B cell (primary cell): ENCODE measurements around the gene C1QL2. TPM values are rescaled to one million over a fixed set of nuclear protein-coding genes. Genes with fewer than 3 reads are reported as not detected.

Experiments used
- ATAC-seq: fragments of 200-7000 bp; cut with Tn5 transposase; one replicate; pipeline ENCODE4 v1.10.0; 2021; ENCODE audit warnings: low read depth, mild to moderate bottlenecking, moderate number of reproducible peaks, moderate library complexity
- CTCF ChIA-PET: fragments of 350-600 bp; sonication (Branson Sonifier 250); formaldehyde crosslinking; loops from one replicate; lab custom pipeline; 2021; ENCODE audit warnings: antibody characterized with exemption, inconsistent platforms; lab: Charles Lee
- POLR2A ChIA-PET: fragments of 350-600 bp; sonication (Branson Sonifier 250); formaldehyde crosslinking; loops from one replicate; lab custom pipeline; 2021; ENCODE audit warnings: antibody characterized with exemption; lab: Charles Lee
- DNase-seq: peaks from one replicate; pipeline ENCODE4 v3.0.0; 2013
- H2AFZ ChIP-seq: 2 replicates; pipeline ENCODE4 v1.6.1; 2012; ENCODE audit warnings: mild to moderate bottlenecking, low read depth, low read length; ENCODE audit not compliant: insufficient read depth, poor library complexity, severe bottlenecking
- H3K27ac ChIP-seq, 2 donors: 1 replicate in 1 of 2; 2 replicates in 1 of 2; pipeline ENCODE4 v1.5.1; 2012 to 2013; ENCODE audit warnings: low read length in 2 of 2, mild to moderate bottlenecking in 2 of 2, moderate library complexity in 1 of 2
- H3K27me3 ChIP-seq, 4 experiments: fragments of 200-600 bp in 1 of 4; sonication (generic) in 1 of 4; replicated peaks in 1 of 4; 1 replicate in 2 of 4; 2 replicates in 2 of 4; pipeline versions ENCODE4 v1.6.1 to v1.7.0; 2013 to 2016; ENCODE audit warnings: low read length in 3 of 4, mild to moderate bottlenecking in 2 of 4, mixed read lengths in 1 of 4, moderate library complexity in 1 of 4; ENCODE audit not compliant: insufficient read depth in 4 of 4, control insufficient read depth in 3 of 4; ENCODE audit errors: control extremely low read depth in 1 of 4
- H3K36me3 ChIP-seq, 2 experiments: replicated peaks in 1 of 2; 1 replicate in 1 of 2; 2 replicates in 1 of 2; pipeline versions ENCODE4 v1.6.1 to v1.7.1; 2013; ENCODE audit warnings: low read length in 1 of 2; ENCODE audit not compliant: insufficient read depth in 2 of 2, control insufficient read depth in 1 of 2; ENCODE audit errors: control extremely low read depth in 1 of 2, extremely low read depth in 1 of 2
- H3K4me1 ChIP-seq, 2 donors: fragments of 200-600 bp in 1 of 2; sonication (generic) in 1 of 2; 1 replicate in 1 of 2; 2 replicates in 1 of 2; pipeline versions ENCODE4 v1.5.1 to v1.6.1; 2013 to 2017; ENCODE audit warnings: low read length in 2 of 2; ENCODE audit not compliant: control insufficient read depth in 2 of 2, insufficient read depth in 2 of 2
- H3K4me2 ChIP-seq: replicated peaks from 2 replicates; pipeline ENCODE3; 2012; ENCODE audit warnings: mild to moderate bottlenecking, low read depth, low read length; ENCODE audit not compliant: poor library complexity, severe bottlenecking
- H3K4me3 ChIP-seq, 5 experiments: fragments of 200-600 bp in 1 of 5; sonication (generic) in 1 of 5; 1 replicate in 3 of 5; 2 replicates in 2 of 5; pipeline versions ENCODE4 v1.5.1 to v1.7.0; 2011 to 2016; ENCODE audit warnings: low read length in 4 of 5, mild to moderate bottlenecking in 4 of 5, low read depth in 2 of 5, control low read depth in 1 of 5, moderate library complexity in 1 of 5; ENCODE audit not compliant: insufficient read depth in 1 of 5; ENCODE audit errors: control extremely low read depth in 1 of 5, extremely low read depth in 1 of 5
- H3K79me2 ChIP-seq: fragments of 200-600 bp; sonication (generic); one replicate; pipeline ENCODE4 v1.6.0; 2016; ENCODE audit warnings: low read length; ENCODE audit not compliant: control insufficient read depth, insufficient read depth
- H3K9ac ChIP-seq: fragments of 200-600 bp; sonication (generic); 2 replicates; pipeline ENCODE4 v1.6.1; 2017; ENCODE audit warnings: mild to moderate bottlenecking, low read length, moderate library complexity
- H3K9me3 ChIP-seq, 3 donors: one replicate each; pipeline versions ENCODE4 v1.6.1 to v1.7.1; 2013; ENCODE audit warnings: low read length in 2 of 3; ENCODE audit not compliant: control insufficient read depth in 2 of 3, insufficient read depth in 1 of 3; ENCODE audit errors: control extremely low read depth in 1 of 3
- H4K20me1 ChIP-seq: 2 replicates; pipeline ENCODE4 v1.6.0; 2012; ENCODE audit warnings: mild to moderate bottlenecking, low read length; ENCODE audit not compliant: insufficient read depth, control insufficient read depth, poor library complexity, severe bottlenecking
- H3K27ac Mint-ChIP-seq: one replicate; pipeline ENCODE4 v1.8.0; 2021; ENCODE audit warnings: mixed read lengths
- H3K27me3 Mint-ChIP-seq: one replicate; pipeline ENCODE4 v1.8.0; 2021; ENCODE audit warnings: mixed read lengths
- H3K4me1 Mint-ChIP-seq: one replicate; pipeline ENCODE4 v1.8.0; 2021; ENCODE audit warnings: mixed read lengths
- H3K4me3 Mint-ChIP-seq: one replicate; pipeline ENCODE4 v1.8.0; 2021; ENCODE audit warnings: mixed read lengths
- H3K9me3 Mint-ChIP-seq: one replicate; pipeline ENCODE4 v1.8.0; 2022; ENCODE audit warnings: mixed read lengths; ENCODE audit not compliant: insufficient read depth
- EZH2 ChIP-seq: IDR thresholded peaks from 2 replicates; pipeline ENCODE4 v1.6.1; 2012; ENCODE audit warnings: borderline replicate concordance, low read depth, mild to moderate bottlenecking, moderate library complexity, low read length; ENCODE audit not compliant: insufficient read depth, poor library complexity, severe bottlenecking
- WGBS: methylation state at CpG from one replicate; pipeline ENCODE4 v1.1.5; 2013; ENCODE audit warnings: missing lambda C conversion rate; ENCODE audit not compliant: insufficient coverage; 5-methylcytosine and 5-hydroxymethylcytosine counted together
- intact Hi-C: fragments of 100-400 bp; cut with micrococcal nuclease; formaldehyde crosslinking; loops from one replicate; pipeline ENCODE4 v1.10.0; 2022
- polyA plus RNA-seq: library from polyadenylated mRNA; depleted of rRNA; stranded (reverse); fragments of >200 nt; gene quantifications from 2 replicates; pipeline ENCODE4 v1.2.3, GENCODE V29; 2012
- total RNA-seq, 2 donors: library from RNA; stranded (reverse); fragments of 120-200 nt in 1 of 2; gene quantifications; 1 replicate in 1 of 2; 2 replicates in 1 of 2; pipeline versions ENCODE4 v1.2.3 to v1.2.4, GENCODE V29; 2013 to 2022
- TF ChIP-seq, protein P1 (sequence below): fragments of 200-600 bp; IDR thresholded peaks from one replicate; pipeline ENCODE4 v1.8.0; 2022; ENCODE audit warnings: antibody characterized with exemption, mild to moderate bottlenecking

C1QL2 gene
- total and polyA plus RNA-seq, 2 donors (not counting 1 experiment from before 2014, with no cell fraction given) = not detected

DNA sequence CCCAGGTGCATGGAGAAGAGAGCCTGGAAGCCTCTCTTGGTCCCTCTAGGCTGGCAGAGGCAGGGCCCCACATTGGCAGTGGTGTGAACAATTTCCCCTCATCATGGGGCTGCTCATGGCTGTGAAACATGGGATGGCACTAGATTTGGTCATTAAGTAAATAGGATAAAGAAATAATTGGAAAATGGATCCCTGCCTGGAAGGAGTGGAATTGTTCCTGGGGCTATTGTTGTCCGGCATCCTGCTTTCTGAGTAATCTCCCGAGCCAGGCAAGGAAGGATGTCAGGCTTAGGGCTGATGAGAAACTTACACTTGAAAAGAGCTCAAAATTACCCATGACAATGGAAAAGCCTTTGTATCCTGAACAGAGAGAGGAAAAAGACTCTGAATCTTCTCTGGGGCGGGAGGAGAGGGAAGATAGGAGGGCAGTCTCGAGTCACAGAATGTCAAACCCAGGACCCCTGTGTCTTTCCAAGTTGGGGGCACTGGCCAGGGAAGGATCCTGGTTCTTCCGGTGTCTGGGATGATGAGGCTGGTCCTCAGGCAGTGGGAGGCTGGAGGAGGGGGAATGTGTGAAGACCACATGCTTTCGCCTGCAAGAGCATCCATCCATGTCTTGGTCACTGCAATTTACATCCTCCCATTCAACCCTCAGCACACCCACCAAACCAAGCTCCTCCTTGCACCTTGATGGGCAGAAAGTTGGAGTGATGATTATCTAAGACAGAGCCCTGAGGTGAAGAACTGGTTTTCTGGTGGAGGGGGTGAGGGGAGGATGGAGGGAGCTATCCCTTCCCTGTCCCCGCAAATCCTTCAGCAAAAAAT is 38.0 kb upstream of the C1QL2 start:
- ChIA-PET CTCF (no interaction called here), POLR2A (no interaction called here)
- intact Hi-C loops = no loop called here
- H3K4me2 ChIP-seq = no peak overlapping the region
- ATAC-seq = no peak
- peaks cover 0 to 4% (median 0%) of the 10 kb centered on the region in 3 donors for H3K9me3 ChIP-seq
- H3K27me3 ChIP-seq = peaks cover 0 to 6% (median 0%) of the 10 kb centered on the region in 4 experiments
- Mint-ChIP-seq H3K27me3 (peaks cover 28% of the 10 kb centered on the region), H3K4me1 (no peaks in the 10 kb centered on the region), H3K27ac (no peak overlapping the region), H3K9me3 (peaks cover 2% of the 10 kb centered on the region), H3K4me3 (no peak overlapping the region)
- no peak overlapping the region for H2AFZ ChIP-seq
- H3K79me2 ChIP-seq = no peaks in the 10 kb centered on the region
- H3K4me3 ChIP-seq = no peak overlapping the region
- no peak overlapping the region for H3K27ac ChIP-seq
- no peak for TF ChIP-seq EZH2
- TF ChIP-seq, protein P1, sequence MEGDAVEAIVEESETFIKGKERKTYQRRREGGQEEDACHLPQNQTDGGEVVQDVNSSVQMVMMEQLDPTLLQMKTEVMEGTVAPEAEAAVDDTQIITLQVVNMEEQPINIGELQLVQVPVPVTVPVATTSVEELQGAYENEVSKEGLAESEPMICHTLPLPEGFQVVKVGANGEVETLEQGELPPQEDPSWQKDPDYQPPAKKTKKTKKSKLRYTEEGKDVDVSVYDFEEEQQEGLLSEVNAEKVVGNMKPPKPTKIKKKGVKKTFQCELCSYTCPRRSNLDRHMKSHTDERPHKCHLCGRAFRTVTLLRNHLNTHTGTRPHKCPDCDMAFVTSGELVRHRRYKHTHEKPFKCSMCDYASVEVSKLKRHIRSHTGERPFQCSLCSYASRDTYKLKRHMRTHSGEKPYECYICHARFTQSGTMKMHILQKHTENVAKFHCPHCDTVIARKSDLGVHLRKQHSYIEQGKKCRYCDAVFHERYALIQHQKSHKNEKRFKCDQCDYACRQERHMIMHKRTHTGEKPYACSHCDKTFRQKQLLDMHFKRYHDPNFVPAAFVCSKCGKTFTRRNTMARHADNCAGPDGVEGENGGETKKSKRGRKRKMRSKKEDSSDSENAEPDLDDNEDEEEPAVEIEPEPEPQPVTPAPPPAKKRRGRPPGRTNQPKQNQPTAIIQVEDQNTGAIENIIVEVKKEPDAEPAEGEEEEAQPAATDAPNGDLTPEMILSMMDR = no peak
- no peaks in the 10 kb centered on the region for H3K4me1 ChIP-seq
- no peaks in the 10 kb centered on the region for H4K20me1 ChIP-seq
- no peak overlapping the region for H3K9ac ChIP-seq
- H3K36me3 ChIP-seq = no peaks in the 10 kb centered on the region
- DNase-seq = no peak
- 69% methylated on average over 3 of the region's 7 CpGs for WGBS

DNA sequence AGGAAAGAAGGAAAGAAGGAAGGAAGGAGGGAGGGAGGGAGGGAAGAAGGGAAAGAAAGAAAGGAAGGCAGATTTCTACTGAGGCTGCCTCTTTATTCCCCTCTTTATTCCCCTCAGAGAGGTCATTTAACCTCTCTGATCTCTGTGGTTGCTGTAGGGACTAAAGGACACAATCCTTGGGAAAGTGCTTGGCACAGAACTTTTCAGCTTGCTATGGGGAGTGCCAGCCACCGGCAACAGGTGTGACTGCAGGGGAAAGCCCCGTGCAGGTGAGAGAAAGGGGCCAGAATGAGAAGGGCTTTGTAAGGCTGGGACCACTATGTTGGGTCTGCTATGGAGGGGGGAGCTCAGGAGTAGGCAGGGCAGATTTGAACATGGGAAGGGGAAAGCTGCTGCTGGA is 37.3 kb upstream of the C1QL2 start:
- H3K27me3 Mint-ChIP-seq = peaks cover 28% of the 10 kb centered on the region
- POLR2A ChIA-PET = no interaction called here

More for the DNA sequence above, 37.3 kb upstream of the C1QL2 start:
- Histone ChIP-seq H3K9me3 (peaks cover 0 to 4% (median 0%) of the 10 kb centered on the region in 3 donors), H3K36me3 (no peaks in the 10 kb centered on the region), H4K20me1 (no peaks in the 10 kb centered on the region), H3K4me3 (no peak overlapping the region), H3K9ac (no peak overlapping the region), H3K27ac (no peak overlapping the region), H3K4me1 (no peaks in the 10 kb centered on the region), H2AFZ (no peak overlapping the region), H3K27me3 (peaks cover 0 to 6% (median 0%) of the 10 kb centered on the region in 4 experiments), H3K4me2 (no peak overlapping the region), H3K79me2 (no peaks in the 10 kb centered on the region)
- CTCF ChIA-PET = no interaction called here
- intact Hi-C loops = no loop called here
- TF ChIP-seq, protein P1 = no peak
- no peak for TF ChIP-seq EZH2
- DNase-seq = no peak
- WGBS = 65% methylated on average over 2 of the region's 2 CpGs
- Mint-ChIP-seq H3K27ac (no peak overlapping the region), H3K9me3 (peaks cover 2% of the 10 kb centered on the region), H3K4me3 (no peak overlapping the region), H3K4me1 (no peaks in the 10 kb centered on the region)
- ATAC-seq = no peak
